GM06990 (cell line): ENCODE data around the gene SUSD4.

Experiments
- DNase-seq: peaks from one replicate; pipeline ENCODE4 v3.0.0-alpha.2; 2011; ENCODE audit not compliant: insufficient read length; ENCODE audit errors: extremely low read depth
- H3K27me3 ChIP-seq: replicated peaks from 2 replicates; pipeline ENCODE4 v1.6.0; 2011; ENCODE audit warnings: low read length; ENCODE audit not compliant: control insufficient read depth, insufficient read depth
- H3K36me3 ChIP-seq: 2 replicates; pipeline ENCODE4 v1.5.1; 2011; ENCODE audit warnings: low read length; ENCODE audit not compliant: control insufficient read depth, insufficient read depth
- H3K4me3 ChIP-seq: replicated peaks from 2 replicates; pipeline ENCODE4 v1.5.1; 2011; ENCODE audit warnings: low read depth, mild to moderate bottlenecking, control low read depth, low read length
- TF ChIP-seq, protein P1 (sequence below): IDR thresholded peaks from 2 replicates; pipeline ENCODE4 v1.5.1; 2011; ENCODE audit warnings: low read length, control low read depth, mild to moderate bottlenecking, inconsistent platforms; ENCODE audit not compliant: insufficient read depth, poor library complexity, severe bottlenecking

Gene SUSD4

GRCh38 chr1:223374064-223374610 is 10.2 kb upstream of the SUSD4 start:
- H3K4me3 ChIP-seq, result no peak overlapping the region
- DNase-seq, result no peak
- H3K27me3 ChIP-seq, result no peaks in the 10 kb centered on the region
- H3K36me3 ChIP-seq, result no peaks in the 10 kb centered on the region
- TF ChIP-seq, protein P1, sequence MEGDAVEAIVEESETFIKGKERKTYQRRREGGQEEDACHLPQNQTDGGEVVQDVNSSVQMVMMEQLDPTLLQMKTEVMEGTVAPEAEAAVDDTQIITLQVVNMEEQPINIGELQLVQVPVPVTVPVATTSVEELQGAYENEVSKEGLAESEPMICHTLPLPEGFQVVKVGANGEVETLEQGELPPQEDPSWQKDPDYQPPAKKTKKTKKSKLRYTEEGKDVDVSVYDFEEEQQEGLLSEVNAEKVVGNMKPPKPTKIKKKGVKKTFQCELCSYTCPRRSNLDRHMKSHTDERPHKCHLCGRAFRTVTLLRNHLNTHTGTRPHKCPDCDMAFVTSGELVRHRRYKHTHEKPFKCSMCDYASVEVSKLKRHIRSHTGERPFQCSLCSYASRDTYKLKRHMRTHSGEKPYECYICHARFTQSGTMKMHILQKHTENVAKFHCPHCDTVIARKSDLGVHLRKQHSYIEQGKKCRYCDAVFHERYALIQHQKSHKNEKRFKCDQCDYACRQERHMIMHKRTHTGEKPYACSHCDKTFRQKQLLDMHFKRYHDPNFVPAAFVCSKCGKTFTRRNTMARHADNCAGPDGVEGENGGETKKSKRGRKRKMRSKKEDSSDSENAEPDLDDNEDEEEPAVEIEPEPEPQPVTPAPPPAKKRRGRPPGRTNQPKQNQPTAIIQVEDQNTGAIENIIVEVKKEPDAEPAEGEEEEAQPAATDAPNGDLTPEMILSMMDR, result no peak

DNA sequence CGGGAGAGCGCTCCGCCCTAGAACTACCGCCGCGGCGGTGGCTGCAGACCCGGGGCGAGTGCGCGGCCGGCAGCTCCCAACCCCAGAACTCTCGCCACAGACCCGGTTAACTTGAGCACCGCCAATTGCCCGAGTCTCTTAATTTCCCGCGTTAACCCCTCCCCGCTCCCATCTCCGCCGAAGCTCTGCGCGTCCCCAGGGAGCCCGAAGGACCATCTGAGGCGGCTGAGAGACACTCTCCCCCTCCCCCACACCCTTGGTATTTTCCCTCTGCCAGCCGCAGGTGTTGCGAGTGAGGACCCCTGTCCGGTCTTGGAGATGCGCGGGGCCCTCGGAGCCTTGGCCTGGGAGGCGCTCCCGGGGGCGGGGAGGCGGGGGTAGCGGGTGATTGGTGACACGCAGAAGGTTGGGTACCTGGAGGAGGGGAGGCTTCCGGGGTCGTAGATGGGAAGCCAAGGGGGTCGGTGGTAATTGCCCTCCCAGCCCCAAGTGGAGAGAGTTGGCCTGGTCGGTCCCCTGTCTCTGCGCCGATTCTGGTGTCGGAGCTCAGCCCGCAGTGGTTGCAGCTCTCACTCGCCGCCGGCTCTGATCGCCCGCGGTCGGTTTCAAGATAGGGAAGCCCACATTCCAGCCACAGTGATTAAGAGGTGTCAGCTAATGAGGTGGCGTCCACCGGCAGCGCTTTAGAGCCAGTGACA is 858 bp upstream of the SUSD4 start:
- TF ChIP-seq, protein P1, result no peak
- Histone ChIP-seq H3K27me3 (peaks cover 1% of the 10 kb centered on the region; the same call in 1 of the 2 replicates), H3K36me3 (no peaks in the 10 kb centered on the region), H3K4me3 (no peak overlapping the region)
- DNase-seq, result peak; percentile 5

- Histone ChIP-seq H3K27me3 (peaks cover 1% of the 10 kb centered on the region; the same call in 1 of the 2 replicates), H3K4me3 (no peak overlapping the region), H3K36me3 (no peaks in the 10 kb centered on the region)
- DNase-seq, result peak; percentile 12
- TF ChIP-seq, protein P1, result no peak
These were observed 720 bp downstream of the SUSD4 start for GRCh38 chr1:223363057-223363855.

DNA sequence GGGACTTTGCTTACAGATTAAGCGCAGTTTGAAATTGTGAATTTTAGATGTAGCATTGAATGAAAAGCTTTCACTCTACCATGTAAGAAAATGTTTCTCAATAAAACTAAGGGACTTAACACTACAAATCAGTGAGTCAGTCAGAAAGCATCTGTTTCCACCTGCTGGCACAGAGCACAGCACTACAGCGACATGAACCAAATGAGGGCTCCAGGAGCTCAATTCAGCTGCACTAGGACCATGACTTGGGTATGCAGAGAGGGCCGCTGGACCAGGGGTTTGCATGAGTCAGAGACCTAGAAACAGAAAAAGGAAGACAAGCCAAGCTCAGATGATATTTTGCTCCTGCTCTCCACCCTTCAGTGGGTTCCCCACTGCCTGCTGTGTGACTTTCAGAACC is 5.2 kb downstream of the SUSD4 start:
- H3K4me3 ChIP-seq, result no peak overlapping the region
- H3K27me3 ChIP-seq, result peaks cover 1% of the 10 kb centered on the region; the same call in 1 of the 2 replicates
- TF ChIP-seq, protein P1, result no peak
- no peak for DNase-seq
- H3K36me3 ChIP-seq, result no peaks in the 10 kb centered on the region

DNA sequence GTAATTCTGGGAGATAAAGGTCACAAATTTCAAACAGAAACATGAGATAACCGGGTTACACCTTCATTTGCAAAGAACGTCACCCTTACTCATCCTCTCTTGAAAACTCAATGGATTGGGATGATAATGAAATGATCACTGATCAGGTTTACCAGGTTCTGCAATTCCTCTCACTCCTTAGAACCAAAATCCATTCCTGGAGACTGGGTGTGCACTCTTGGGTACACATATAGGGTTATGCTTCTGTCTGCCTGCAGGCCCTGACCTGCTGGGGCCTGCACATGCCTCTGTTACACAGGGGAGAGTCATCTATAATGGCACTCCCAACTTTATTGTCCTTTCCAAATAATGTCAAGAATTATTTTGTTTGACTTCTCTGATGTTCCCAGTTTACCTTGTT is 8.3 kb downstream of the SUSD4 start:
- TF ChIP-seq, protein P1, result no peak

More for the DNA sequence above, 8.3 kb downstream of the SUSD4 start:
- no peak for DNase-seq
- no peaks in the 10 kb centered on the region for H3K36me3 ChIP-seq
- no peak overlapping the region for H3K4me3 ChIP-seq
- H3K27me3 ChIP-seq, result no peaks in the 10 kb centered on the region; the same call in none of the 2 replicates
